ENCODE results near the gene ADCY9.

Gene ADCY9

DNA sequence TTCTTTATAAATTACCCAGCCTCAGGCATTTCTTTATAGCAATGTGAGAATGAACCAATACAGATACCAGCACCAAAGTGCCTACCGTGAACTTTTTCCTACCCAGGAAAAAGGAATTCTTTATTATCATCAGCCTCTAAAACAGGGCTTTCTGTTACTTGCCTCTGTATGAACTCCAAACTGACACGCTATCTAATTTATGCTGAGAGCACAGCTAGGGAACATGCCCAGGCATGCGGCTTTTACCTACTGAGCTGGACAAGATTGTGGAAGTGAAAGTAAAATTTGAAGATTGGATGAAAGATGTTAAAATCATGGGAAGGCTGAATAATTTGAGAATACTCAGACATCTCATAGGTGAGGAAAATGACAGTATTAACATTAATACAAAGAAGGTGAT lies 24.4 kb upstream of the ADCY9 start:
- no peak overlapping the region for H3K27ac ChIP-seq
- no peaks in the 10 kb centered on the region for H3K27me3 ChIP-seq (replicated peaks)
- TF ChIP-seq, protein P1, sequence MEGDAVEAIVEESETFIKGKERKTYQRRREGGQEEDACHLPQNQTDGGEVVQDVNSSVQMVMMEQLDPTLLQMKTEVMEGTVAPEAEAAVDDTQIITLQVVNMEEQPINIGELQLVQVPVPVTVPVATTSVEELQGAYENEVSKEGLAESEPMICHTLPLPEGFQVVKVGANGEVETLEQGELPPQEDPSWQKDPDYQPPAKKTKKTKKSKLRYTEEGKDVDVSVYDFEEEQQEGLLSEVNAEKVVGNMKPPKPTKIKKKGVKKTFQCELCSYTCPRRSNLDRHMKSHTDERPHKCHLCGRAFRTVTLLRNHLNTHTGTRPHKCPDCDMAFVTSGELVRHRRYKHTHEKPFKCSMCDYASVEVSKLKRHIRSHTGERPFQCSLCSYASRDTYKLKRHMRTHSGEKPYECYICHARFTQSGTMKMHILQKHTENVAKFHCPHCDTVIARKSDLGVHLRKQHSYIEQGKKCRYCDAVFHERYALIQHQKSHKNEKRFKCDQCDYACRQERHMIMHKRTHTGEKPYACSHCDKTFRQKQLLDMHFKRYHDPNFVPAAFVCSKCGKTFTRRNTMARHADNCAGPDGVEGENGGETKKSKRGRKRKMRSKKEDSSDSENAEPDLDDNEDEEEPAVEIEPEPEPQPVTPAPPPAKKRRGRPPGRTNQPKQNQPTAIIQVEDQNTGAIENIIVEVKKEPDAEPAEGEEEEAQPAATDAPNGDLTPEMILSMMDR (IDR thresholded peaks at IDR 0.05; ENCODE audit: low read depth, low read length, missing control alignments), result no peak
- no peak overlapping the region for H3K4me3 ChIP-seq (ENCODE audit: low read depth, low read length)
- in situ Hi-C loops (cut with HindIII; ENCODE audit: low pct_ligation_motif_present, low sequenced_read_pairs), result no loop called here
- peak; percentile 27 for DNase-seq
- no peaks in the 10 kb centered on the region for H3K36me3 ChIP-seq (replicated peaks)

DNA sequence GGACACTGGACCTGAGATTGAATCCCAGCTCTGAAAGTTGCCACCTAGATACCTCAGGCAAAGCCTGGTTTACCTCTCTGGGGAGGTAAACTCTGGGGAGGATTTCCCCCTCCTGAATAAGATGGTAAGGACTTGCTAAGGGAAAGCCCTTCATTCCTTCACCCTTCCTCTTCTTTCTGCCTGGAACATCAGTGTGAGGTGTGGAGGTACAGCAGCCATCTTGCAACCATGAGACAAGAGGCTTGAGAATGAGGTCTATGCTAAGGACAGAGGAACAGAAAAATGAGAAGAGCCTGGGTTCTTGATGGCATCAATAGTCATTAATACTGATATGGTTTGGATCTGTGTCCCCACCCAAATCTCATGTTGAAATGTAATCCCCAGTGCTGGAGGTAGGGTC lies 23.7 kb upstream of the ADCY9 start:
- in situ Hi-C loops (cut with HindIII; ENCODE audit: low pct_ligation_motif_present, low sequenced_read_pairs), result no loop called here
- Histone ChIP-seq H3K4me3 (ENCODE audit: low read depth, low read length) (no peak overlapping the region), H3K36me3 (replicated peaks) (no peaks in the 10 kb centered on the region), H3K27ac (no peak overlapping the region), H3K27me3 (replicated peaks) (no peaks in the 10 kb centered on the region)
- DNase-seq, result no peak
- TF ChIP-seq, protein P1 (IDR thresholded peaks at IDR 0.05; ENCODE audit: low read depth, low read length, missing control alignments), result no peak

DNA sequence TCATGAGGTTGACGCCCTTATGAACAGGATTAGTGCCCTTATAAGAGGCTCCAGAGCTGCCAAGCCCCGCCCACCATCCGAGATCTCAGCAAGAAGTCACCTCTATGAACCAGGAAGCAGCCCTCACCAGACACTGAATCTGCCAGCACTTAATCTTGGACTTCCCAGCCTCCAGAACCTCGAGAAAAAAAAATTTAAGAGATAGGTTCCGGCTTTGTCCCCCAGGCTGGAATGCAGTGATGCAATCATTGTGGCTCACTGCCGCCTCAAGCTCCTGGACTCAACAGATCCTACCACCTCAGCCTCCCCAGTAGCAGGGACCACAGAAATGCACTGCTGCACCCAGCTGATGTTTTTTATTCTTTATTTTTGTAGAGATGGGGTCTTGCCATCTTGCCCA lies 22.5 kb upstream of the ADCY9 start:
- TF ChIP-seq, protein P1 (IDR thresholded peaks at IDR 0.05; ENCODE audit: low read depth, low read length, missing control alignments), result no peak
- Histone ChIP-seq H3K27ac (no peak overlapping the region), H3K36me3 (replicated peaks) (no peaks in the 10 kb centered on the region), H3K4me3 (ENCODE audit: low read depth, low read length) (no peak overlapping the region), H3K27me3 (replicated peaks) (no peaks in the 10 kb centered on the region)
- in situ Hi-C loops (cut with HindIII; ENCODE audit: low pct_ligation_motif_present, low sequenced_read_pairs), result no loop called here
- no peak for DNase-seq

DNA sequence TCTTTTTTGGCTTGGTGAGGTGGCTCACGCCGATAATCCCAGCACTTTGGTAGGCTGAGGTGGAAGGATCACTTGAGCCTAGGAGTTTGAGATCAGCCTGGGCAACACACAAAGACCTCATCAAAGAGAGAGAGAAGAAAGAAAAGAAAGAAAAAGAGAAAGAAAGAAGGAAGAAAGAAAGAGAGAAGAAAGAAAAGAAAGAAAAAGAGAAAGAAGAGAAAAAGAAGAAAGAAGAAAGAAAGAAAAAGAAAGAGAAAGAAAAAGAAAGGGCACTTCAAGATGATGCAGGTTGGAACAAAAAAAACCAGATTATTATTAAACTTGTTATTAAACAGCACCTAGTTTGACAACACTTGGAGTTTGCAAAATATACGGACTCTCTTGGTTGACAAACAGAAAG lies 21.2 kb upstream of the ADCY9 start:
- Histone ChIP-seq H3K27me3 (replicated peaks) (no peaks in the 10 kb centered on the region), H3K36me3 (replicated peaks) (no peaks in the 10 kb centered on the region), H3K4me3 (ENCODE audit: low read depth, low read length) (no peak overlapping the region), H3K27ac (no peak overlapping the region)
- DNase-seq, result no peak
- in situ Hi-C loops (cut with HindIII; ENCODE audit: low pct_ligation_motif_present, low sequenced_read_pairs), result no loop called here
- TF ChIP-seq, protein P1 (IDR thresholded peaks at IDR 0.05; ENCODE audit: low read depth, low read length, missing control alignments), result no peak

DNA sequence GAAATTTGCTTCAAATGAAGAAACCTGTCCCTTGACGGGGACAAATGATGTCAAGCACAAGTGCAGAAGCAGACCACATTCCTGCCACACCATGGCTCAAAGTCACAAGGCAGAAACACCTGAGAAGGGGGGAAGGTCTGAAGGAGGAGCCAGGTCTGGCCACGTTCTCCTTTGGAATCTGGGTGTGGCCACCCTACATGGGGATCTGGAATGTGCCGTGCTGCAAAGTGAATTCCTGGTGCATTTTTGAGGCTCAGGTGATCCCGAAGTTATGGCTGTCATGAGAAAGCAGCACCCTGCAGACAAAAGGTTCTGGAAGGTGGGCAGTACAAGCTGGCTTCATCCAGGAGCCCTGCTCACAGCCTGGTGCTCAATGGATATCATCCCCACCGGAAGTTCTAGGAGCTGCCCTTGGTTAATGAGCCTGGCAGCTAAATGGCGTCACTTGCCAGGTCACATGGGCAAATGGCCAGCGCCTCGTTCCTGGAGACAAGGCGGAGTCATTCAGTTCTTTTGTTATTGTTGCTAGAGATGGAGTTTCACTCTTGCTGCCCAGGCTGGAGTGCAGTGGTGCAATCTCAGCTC lies 20.1 kb upstream of the ADCY9 start:
- Histone ChIP-seq H3K4me3 (ENCODE audit: low read depth, low read length) (no peak overlapping the region), H3K27ac (no peak overlapping the region), H3K36me3 (replicated peaks) (no peaks in the 10 kb centered on the region), H3K27me3 (replicated peaks) (no peaks in the 10 kb centered on the region)
- DNase-seq, result no peak
- TF ChIP-seq, protein P1 (IDR thresholded peaks at IDR 0.05; ENCODE audit: low read depth, low read length, missing control alignments), result no peak
- in situ Hi-C loops (cut with HindIII; ENCODE audit: low pct_ligation_motif_present, low sequenced_read_pairs), result no loop called here

DNA sequence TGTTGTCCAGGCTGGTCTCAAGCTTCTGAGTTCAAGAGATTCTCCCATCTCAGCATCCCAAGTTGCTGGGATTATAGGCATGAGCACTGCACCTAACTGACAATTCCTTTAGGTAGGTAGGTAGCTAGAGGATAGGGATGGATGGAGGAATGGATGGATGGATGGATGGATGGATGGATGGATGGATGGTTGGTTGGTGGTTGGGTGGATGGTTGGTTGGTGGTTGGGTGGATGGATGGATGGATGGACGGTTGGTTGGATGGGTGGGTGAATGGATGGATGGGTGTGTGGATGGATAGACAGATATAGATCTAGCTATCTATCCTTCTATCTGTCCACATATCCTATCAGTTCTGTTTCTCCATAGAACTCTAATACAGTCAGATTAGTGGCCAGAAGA lies 19.3 kb upstream of the ADCY9 start:
- Histone ChIP-seq H3K27ac (no peak overlapping the region), H3K27me3 (replicated peaks) (peaks cover 2% of the 10 kb centered on the region), H3K36me3 (replicated peaks) (no peaks in the 10 kb centered on the region), H3K4me3 (ENCODE audit: low read depth, low read length) (no peak overlapping the region)
- TF ChIP-seq, protein P1 (IDR thresholded peaks at IDR 0.05; ENCODE audit: low read depth, low read length, missing control alignments), result no peak
- in situ Hi-C loops (cut with HindIII; ENCODE audit: low pct_ligation_motif_present, low sequenced_read_pairs), result no loop called here
- DNase-seq, result no peak

All from brain microvascular endothelial cell (primary cell).